Neural crest cell (in vitro differentiated cells): ENCODE results near the gene MPRIP. TPM values are rescaled to one million over a fixed set of nuclear protein-coding genes. Genes with fewer than 3 reads are reported as not detected.

Experiments
- DNase-seq: peaks from one replicate; pipeline ENCODE4 v3.0.0; 2021; ENCODE audit warnings: low read depth, mixed read lengths, low spot score
- H3K27ac Mint-ChIP-seq: one replicate; pipeline ENCODE4 v1.8.0; 2021; ENCODE audit warnings: mild to moderate bottlenecking, mixed read lengths; ENCODE audit not compliant: unreplicated experiment
- H3K27me3 Mint-ChIP-seq: 2 replicates; pipeline ENCODE4 v1.8.0; 2021; ENCODE audit warnings: low read depth, mild to moderate bottlenecking, mixed read lengths
- H3K36me3 Mint-ChIP-seq: 2 replicates; pipeline ENCODE4 v1.8.0; 2021; ENCODE audit warnings: low read depth, mild to moderate bottlenecking, mixed read lengths
- H3K4me1 Mint-ChIP-seq: 2 replicates; pipeline ENCODE4 v1.8.0; 2021; ENCODE audit warnings: mixed read lengths
- H3K4me3 Mint-ChIP-seq: one replicate; pipeline ENCODE4 v1.8.0; 2021; ENCODE audit warnings: mild to moderate bottlenecking, mixed read lengths
- H3K9me3 Mint-ChIP-seq: 2 replicates; pipeline ENCODE4 v1.8.0; 2021; ENCODE audit warnings: mixed read lengths
- CTCF ChIP-seq: fragments of 200-600 bp; sonication (generic); conservative IDR thresholded peaks from 2 replicates; pipeline ENCODE4 v1.5.0; 2021; ENCODE audit warnings: antibody characterized with exemption, mild to moderate bottlenecking
- total RNA-seq: library from RNA; stranded (reverse); gene quantifications from 2 replicates; pipeline ENCODE4 v1.2.1, GENCODE V29; 2021

Gene MPRIP
- total RNA-seq, 1 donor from 2014 or later = 241 TPM

GRCh38 chr17:17186551-17187505, 144.6 kb downstream of the MPRIP start:
- Mint-ChIP-seq H3K27me3 (no peaks in the 10 kb centered on the region), H3K4me1 (peaks cover 4% of the 10 kb centered on the region), H3K9me3 (no peaks in the 10 kb centered on the region), H3K36me3 (peaks cover 4% of the 10 kb centered on the region), H3K27ac (peak overlapping the region; percentile 12), H3K4me3 (no peak overlapping the region)
- TF ChIP-seq CTCF = no peak
- DNase-seq = no peak

GRCh38 chr17:17188586-17188985, 146.3 kb downstream of the MPRIP start:
- Mint-ChIP-seq H3K27me3 (no peaks in the 10 kb centered on the region), H3K4me3 (no peak overlapping the region), H3K9me3 (no peaks in the 10 kb centered on the region), H3K36me3 (peaks cover 4% of the 10 kb centered on the region), H3K27ac (peak overlapping the region; percentile 44), H3K4me1 (peaks cover 7% of the 10 kb centered on the region)
- no peak for DNase-seq
- TF ChIP-seq CTCF = no peak

- H3K4me1 Mint-ChIP-seq = peaks cover 7% of the 10 kb centered on the region
- no peak for DNase-seq
- no peaks in the 10 kb centered on the region for H3K27me3 Mint-ChIP-seq
- H3K9me3 Mint-ChIP-seq = no peaks in the 10 kb centered on the region
- no peak overlapping the region for H3K27ac Mint-ChIP-seq
- no peak for TF ChIP-seq CTCF
- no peak overlapping the region for H3K4me3 Mint-ChIP-seq
- H3K36me3 Mint-ChIP-seq = peaks cover 4% of the 10 kb centered on the region
These were observed 147.3 kb downstream of the MPRIP start for GRCh38 chr17:17189559-17189958.

- no peak for TF ChIP-seq CTCF
- H3K4me1 Mint-ChIP-seq = peaks cover 7% of the 10 kb centered on the region
- H3K27me3 Mint-ChIP-seq = no peaks in the 10 kb centered on the region
- H3K9me3 Mint-ChIP-seq = no peaks in the 10 kb centered on the region
- H3K4me3 Mint-ChIP-seq = no peak overlapping the region
- no peak overlapping the region for H3K27ac Mint-ChIP-seq
- peaks cover 4% of the 10 kb centered on the region for H3K36me3 Mint-ChIP-seq
- DNase-seq = no peak
These were observed 147.9 kb downstream of the MPRIP start for GRCh38 chr17:17190188-17190587.

GRCh38 chr17:17191346-17191792, 149.1 kb downstream of the MPRIP start:
- peak overlapping the region; percentile 12 for H3K27ac Mint-ChIP-seq

More at GRCh38 chr17:17191346-17191792, 149.1 kb downstream of the MPRIP start:
- TF ChIP-seq CTCF = no peak
- DNase-seq = no peak
- peaks cover 4% of the 10 kb centered on the region for H3K36me3 Mint-ChIP-seq
- no peak overlapping the region for H3K4me3 Mint-ChIP-seq
- no peaks in the 10 kb centered on the region for H3K27me3 Mint-ChIP-seq
- H3K4me1 Mint-ChIP-seq = peaks cover 7% of the 10 kb centered on the region
- no peaks in the 10 kb centered on the region for H3K9me3 Mint-ChIP-seq
